ENCODE results near the gene SLC2A13.
A peak's percentile ranks its signal among the peaks of the same experiment; 100 is the strongest.
"Not testable (repeated sequence)": the region's sequence is repeated elsewhere in the genome, so short reads cannot be mapped to it uniquely, and the experiment has no call there.

SLC2A13 gene

GRCh38 chr12:39803151-39803550 is 302.7 kb downstream of the SLC2A13 start:
- DNase-seq, result no peak

- no peak for DNase-seq
These were observed 306.9 kb downstream of the SLC2A13 start for GRCh38 chr12:39798977-39799376.

GRCh38 chr12:39798429-39798828 is 307.5 kb downstream of the SLC2A13 start:
- no peak for DNase-seq

GRCh38 chr12:39795481-39795880 is 310.4 kb downstream of the SLC2A13 start:
- DNase-seq, result no peak

- DNase-seq, result no peak
These were observed 312.9 kb downstream of the SLC2A13 start for GRCh38 chr12:39792938-39793337.

- no peak for DNase-seq
These were observed 317.6 kb downstream of the SLC2A13 start for GRCh38 chr12:39788239-39788638.

- not testable (repeated sequence) for DNase-seq
These were observed 320.1 kb downstream of the SLC2A13 start for GRCh38 chr12:39785814-39786213.

- DNase-seq, result no peak
These were observed 323.8 kb downstream of the SLC2A13 start for GRCh38 chr12:39782026-39782545.

GRCh38 chr12:39780913-39781446 is 324.9 kb downstream of the SLC2A13 start:
- DNase-seq, result no peak

GRCh38 chr12:39780411-39780912 is 325.4 kb downstream of the SLC2A13 start:
- DNase-seq, result no peak

- no peak for DNase-seq
These were observed 326.0 kb downstream of the SLC2A13 start for GRCh38 chr12:39779768-39780340.

GRCh38 chr12:39777465-39777864 is 328.4 kb downstream of the SLC2A13 start:
- no peak for DNase-seq

- no peak for DNase-seq
These were observed 332.6 kb downstream of the SLC2A13 start for GRCh38 chr12:39773266-39773665.

- DNase-seq, result no peak
These were observed 333.0 kb downstream of the SLC2A13 start for GRCh38 chr12:39772821-39773259.

GRCh38 chr12:39771456-39771855 is 334.4 kb downstream of the SLC2A13 start:
- no peak for DNase-seq

GRCh38 chr12:39764944-39765560 is 340.8 kb downstream of the SLC2A13 start:
- peak in 1 of 2 experiments; percentile 38 for DNase-seq

GRCh38 chr12:39763890-39764169 is 342.1 kb downstream of the SLC2A13 start:
- DNase-seq, result no peak

GRCh38 chr12:39763071-39763889 is 342.6 kb downstream of the SLC2A13 start:
- DNase-seq, result no peak

GRCh38 chr12:39755478-39755877 is 350.4 kb downstream of the SLC2A13 start:
- DNase-seq, result no peak

- DNase-seq, result no peak
These were observed 353.3 kb downstream of the SLC2A13 start for GRCh38 chr12:39752482-39753137.

- not testable (repeated sequence) for DNase-seq
These were observed 359.7 kb downstream of the SLC2A13 start for GRCh38 chr12:39746151-39746550.

- DNase-seq, result no peak
These were observed 362.2 kb downstream of the SLC2A13 start for GRCh38 chr12:39743655-39744054.

- DNase-seq, result no peak
These were observed 369.5 kb downstream of the SLC2A13 start for GRCh38 chr12:39736406-39736805.

Measured in SW 1271 (cell line).